NCI-H526 treated with DMSO at 0.1 percent for 48 hours (cell line): ENCODE data around the gene SEMA4C.

ENCODE experiments used
- DNase-seq: peaks from one replicate; lab custom pipeline; 2025; lab: John Stamatoyannopoulos, UW

Gene SEMA4C

DNA sequence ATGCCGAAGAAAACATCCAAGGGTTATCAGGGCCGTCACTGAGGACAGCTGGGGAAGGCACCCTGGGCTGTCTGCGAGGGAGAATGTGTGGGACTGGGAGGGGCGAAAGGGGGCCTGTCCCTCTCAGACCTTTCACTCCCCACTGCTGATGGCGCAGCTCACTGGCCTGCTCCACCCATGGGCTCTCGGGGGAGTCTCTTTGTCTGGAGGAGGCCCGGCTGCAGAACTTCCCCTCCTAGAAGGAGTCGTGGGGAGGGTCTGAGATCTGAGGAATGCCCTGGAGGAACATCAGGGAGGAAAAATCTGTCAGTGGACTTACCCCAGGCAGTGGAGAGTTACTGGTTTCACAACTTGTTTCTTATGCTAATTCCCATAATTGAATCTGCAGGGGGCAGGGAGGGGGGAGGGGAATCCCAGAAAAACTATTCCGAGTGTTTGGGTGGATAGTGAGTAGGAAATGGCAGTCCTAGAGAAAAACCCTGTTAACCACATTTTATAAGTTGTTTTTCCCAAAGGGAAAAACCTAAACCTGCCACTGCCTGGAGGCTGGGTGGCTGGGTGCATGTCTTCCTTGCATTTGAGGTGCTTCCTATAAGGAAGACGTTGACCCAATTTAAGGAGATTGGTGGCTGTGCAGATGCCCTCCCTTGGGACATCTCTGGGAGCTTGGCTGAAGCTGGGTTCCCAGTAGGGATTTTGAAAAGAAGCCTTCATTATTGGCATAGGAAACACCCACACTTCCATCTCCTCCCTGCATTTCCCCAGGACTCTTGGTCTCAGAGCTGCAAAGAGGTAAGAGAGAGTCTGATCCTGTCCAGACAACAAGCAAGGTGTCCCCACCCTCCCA lies 11.7 kb upstream of the SEMA4C start:
- DNase-seq, result no peak

GRCh38 chr2:96880891-96881273 lies 11.0 kb upstream of the SEMA4C start:
- DNase-seq, result no peak

GRCh38 chr2:96879545-96880040 lies 9.7 kb upstream of the SEMA4C start:
- no peak for DNase-seq

GRCh38 chr2:96878796-96879544 lies 9.1 kb upstream of the SEMA4C start:
- DNase-seq, result no peak

DNA sequence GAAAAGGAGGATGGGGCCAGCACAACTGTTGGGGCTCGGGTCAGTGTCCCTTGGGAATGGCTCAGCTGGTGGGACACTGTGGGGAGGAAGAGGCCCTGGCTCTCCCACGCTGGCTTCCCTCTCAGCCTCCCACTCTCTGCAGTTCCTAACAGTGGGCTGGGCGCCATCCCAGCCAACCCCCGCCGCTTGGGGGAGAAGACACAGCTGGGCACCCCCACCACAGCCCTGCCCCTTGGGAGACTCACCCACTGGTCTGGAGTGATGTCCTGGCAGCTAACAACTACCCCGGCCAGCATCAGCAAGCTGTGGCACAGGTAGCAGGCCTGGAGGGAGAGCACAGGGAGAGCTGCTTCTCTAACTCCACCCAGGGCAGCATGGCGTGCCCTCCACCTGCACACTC lies 8.3 kb upstream of the SEMA4C start:
- DNase-seq, result no peak

DNA sequence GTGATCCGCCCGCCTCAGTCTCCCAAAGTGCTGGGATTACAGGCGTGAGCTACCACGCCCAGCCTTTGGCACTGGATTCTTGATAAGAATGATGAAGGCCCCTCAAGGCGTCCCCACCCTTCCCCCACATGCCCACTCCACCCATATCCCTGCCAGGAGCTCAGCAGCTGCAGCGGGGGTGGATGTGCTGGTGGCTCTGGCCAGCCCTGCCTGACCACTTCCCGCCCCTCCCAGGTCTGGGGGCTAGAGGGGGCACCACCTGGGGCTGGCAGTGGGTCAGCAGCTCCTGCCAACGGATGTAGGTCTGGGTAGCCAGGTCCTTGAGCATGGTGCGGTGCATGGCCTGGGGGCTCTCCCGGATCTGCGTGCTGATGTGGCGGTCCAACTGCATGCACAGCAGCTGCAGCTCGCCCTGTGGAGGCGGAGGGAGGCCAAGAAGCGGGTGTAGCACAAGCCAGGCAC lies 7.8 kb upstream of the SEMA4C start:
- no peak for DNase-seq

DNA sequence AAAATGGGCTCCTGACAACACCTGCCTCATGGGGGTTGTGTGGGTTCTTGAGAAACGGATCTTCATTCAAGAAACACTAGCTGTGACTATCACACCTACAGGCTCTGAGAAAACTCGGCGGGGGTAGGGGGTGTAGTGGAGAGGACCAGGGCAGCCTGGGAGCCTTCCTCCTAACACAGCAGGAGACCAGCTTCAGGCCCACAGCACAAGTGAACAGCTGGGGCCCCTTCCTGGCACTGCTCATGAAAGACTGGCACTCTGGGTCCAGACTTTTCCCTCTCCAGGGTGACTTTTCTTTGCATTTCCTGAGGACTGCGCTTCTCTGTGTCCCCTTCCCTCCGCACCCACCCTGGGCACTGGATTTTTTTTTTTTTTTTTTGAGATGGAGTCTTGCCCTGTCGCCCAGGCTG lies 7.2 kb upstream of the SEMA4C start:
- no peak for DNase-seq

DNA sequence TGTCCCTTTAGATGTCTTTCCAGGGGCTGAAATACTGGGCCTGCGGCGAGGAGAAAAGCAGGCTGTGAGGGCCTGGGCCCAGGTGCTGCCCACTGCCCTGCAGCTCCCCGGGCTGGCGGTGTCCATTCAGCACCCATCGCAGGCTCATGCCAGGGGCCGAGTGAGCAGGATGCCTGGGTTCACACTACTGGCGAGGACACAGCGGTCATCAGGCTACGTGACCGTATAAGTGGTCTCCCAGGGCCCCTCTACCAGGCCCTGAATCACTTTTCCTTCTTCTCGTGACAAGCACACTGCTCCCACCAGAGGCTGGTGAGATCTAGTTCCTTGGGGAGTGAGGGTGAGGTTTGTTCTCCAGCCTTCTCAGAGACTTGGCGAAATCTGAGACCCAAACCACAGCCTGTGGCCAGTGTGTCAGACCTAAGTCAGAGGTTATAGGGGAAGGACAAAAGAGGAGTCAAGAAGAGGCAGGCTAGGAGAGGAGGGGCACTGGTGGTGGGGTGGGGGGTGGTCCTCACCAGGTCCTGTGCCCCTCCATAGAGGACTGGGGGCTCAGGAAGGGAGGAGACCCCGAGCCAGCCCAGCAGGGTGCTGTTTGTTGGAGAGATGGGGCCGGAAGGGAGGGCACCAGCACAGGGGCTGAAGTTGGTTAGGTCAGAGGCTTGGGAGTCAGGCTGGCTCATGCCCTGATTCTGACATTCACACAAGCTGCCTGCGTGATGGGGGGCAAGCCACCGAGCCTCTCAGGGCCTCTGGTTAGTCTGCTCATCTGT lies 6.6 kb upstream of the SEMA4C start:
- DNase-seq, result no peak

GRCh38 chr2:96875498-96876268 lies 5.8 kb upstream of the SEMA4C start:
- no peak for DNase-seq

DNA sequence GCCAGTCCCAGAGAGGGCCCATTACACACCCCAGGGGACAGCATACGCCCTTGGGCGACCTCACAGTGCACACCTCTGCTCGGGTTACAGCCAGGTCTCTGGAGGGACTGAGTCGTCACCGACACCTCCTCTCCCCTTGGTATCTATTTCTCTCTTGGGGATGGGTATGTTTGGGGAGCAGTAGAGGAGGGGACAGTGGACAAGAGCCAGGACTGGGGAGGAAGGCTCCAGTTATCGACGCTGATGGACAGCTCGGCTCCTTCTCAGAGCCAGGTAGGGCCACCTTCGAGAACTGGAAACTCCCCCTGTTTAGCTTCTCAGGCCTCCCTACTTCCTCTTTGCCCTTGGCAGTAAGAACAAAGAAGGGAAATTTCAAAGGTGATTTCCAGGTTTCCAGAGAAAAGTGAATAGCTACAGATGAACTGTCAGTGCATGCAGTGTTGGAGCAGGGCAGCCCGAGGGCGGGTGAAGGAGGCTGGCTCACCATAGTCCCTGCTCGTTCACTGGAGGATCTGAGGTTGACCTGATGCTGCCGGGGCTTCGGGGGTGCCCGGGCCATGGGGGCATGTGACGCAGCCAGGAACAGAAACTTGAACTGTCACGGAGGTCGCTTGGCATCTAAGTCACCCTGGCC lies 4.4 kb upstream of the SEMA4C start:
- DNase-seq, result no peak

- DNase-seq, result no peak
Observed at GRCh38 chr2:96873651-96874096, 3.8 kb upstream of the SEMA4C start.

DNA sequence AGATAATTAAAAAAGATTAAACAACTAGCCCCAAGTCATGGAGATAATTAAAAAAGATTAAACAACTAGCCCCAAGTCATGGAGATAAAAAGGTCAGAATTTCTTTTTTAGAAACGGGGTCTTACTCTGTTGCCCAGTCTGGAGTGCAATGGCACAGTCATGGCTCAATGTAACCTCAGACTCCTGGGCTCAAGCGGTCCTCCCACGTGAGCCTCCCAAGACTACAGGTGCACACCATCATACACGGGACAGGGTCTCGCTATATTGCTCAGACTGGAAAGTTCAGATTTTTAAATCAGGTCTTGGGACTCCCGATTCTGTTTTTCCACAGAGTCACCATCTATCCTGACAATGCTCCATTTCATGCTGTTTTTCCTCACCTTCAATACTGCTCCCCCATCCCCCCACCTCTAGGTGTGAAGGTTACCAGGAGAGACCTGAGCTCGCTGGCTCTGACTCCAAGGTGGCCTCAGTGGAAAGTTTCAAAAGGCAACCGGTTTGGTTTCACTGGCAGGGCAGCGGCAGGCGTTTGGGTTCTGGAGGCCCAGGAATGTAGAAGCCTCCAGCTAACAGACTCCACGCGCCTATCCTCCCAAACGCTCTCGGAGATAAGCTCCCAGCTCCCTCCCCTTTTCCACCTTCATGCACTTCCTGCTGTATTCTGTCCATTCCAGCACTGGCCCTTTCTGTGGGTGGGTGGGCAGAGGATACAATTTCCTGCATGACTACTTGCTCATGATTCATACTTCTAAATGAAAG lies 2.9 kb upstream of the SEMA4C start:
- DNase-seq, result no peak

- no peak for DNase-seq
Observed at GRCh38 chr2:96870626-96871255, 861 bp upstream of the SEMA4C start.

DNA sequence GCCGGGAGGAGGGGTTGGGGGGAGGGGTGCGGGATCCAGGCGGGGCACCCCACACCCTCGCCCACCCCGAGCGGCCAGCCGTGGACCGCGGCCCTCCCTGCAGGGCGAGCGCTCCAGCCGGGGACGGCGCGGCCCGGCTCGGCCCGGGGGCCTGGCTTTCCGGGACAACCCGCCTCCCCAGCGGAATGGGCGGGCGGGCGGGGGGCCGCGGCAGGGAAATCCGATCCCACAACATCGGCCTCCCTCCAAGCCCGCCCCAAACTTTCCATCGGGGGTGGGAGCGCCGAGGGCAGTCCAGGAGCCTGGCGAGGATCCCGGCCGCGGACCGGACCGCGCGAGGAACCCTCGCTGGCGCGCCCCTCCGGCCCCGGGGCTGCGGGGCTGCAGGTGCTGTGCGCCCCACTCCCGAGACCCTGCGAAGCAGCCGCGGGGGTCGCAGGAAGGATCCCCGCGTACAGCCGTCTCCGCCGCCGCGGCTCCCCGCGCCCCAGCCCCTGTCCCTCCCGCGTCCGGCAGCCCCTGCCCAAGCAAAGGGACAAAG lies 529 bp downstream of the SEMA4C start:
- DNase-seq, result no peak

DNA sequence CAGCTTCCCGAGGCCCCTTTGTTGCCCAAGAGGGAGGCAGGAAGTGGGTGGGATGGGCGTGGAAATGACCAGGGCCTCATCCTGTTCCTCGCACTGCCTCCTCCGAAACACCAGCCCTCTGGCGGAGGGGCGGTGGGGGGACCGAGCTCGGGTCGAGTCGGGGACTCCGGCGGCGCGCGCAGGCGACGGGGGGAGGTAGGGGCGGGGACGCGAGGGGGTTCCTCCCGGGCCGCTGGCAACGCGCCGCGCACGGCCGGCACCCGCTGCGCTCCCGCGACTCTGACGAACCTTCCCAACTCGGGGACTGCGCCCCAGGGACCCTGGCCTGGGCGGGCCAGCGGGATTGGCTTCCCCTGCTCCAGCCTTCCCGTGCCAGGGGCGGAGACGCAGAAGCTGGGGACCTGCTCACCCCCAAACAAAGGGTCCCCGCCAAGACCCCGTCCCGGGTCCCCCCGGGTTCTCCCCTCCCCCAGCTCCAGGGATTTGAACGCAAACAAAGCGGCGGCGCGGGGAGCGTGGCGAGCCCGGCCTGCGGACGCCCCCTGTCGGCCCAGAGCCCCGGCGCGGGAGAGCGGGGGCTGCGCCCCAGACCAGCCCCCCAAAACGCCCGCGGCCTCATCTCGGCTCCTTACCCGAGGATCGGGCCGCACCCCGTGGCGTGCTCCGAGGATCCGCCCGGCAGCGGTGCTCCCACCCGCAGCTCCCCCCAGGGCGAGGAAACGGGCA lies 1.2 kb downstream of the SEMA4C start:
- DNase-seq, result peak; percentile 48

GRCh38 chr2:96867756-96868554 lies 1.9 kb downstream of the SEMA4C start:
- no peak for DNase-seq

GRCh38 chr2:96866986-96867755 lies 2.7 kb downstream of the SEMA4C start:
- no peak for DNase-seq
